Measurements from ENCODE around the gene RABAC1.
"Not testable (repeated sequence)": the region's sequence is repeated elsewhere in the genome, so short reads cannot be mapped to it uniquely, and the experiment has no call there.

The RABAC1 gene

DNA sequence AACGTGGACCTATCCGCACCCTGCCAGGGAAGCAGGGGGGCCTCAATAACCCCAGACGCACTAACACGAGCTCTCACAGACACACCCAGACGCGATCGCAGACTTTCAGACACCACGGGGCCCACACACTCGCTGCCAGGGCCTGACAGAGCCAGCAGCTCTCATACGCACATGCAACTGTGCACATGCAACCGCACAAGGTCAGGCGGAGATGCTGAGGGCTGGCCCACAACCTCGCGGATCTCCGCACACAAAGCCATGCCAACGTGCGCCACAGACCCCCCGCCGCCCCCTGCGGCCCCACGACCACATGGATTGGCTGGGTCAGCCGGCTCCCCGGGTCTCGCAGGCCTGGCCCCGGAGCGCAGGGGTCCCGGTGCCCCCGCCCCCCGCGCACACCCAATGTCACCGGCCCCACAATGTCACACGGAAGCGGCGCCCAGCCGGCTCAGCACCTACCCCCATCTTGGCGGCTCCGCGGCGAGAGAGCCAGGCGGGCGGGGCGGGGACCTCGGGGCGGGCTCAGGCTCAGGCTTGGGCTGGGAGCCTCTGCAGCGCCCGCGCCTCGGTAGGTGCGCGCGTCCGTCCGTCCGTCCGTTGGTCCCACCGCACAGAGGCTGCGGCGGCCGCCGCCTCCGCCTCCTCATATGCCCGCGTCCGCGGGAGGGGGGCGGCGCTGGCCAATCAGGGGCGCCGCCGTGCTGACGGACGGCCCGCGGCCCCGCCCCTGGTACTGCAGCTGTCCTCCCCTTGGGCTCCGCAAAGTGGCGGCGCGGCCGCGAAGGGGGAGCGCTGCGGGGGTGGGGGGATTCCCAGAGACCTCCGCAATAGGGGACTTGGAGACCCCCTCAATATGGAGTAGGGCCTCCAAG lies 34.7 kb upstream of the RABAC1 start, which contains the start of gene ATP1A3:
ATP1A3 (minus strand) TSS at position 619 of the 872 bp plus-strand sequence; CDS start at position 465, 154 bp downstream.
- no peak within 1 kb of the TSS for H3K27ac ChIP-seq
- no peak for TF ChIP-seq ZFX (IDR thresholded peaks at IDR 0.05)
- TF ChIP-seq, protein P1, sequence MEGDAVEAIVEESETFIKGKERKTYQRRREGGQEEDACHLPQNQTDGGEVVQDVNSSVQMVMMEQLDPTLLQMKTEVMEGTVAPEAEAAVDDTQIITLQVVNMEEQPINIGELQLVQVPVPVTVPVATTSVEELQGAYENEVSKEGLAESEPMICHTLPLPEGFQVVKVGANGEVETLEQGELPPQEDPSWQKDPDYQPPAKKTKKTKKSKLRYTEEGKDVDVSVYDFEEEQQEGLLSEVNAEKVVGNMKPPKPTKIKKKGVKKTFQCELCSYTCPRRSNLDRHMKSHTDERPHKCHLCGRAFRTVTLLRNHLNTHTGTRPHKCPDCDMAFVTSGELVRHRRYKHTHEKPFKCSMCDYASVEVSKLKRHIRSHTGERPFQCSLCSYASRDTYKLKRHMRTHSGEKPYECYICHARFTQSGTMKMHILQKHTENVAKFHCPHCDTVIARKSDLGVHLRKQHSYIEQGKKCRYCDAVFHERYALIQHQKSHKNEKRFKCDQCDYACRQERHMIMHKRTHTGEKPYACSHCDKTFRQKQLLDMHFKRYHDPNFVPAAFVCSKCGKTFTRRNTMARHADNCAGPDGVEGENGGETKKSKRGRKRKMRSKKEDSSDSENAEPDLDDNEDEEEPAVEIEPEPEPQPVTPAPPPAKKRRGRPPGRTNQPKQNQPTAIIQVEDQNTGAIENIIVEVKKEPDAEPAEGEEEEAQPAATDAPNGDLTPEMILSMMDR (conservative IDR thresholded peaks at IDR 0.05): no peak

- H3K27ac ChIP-seq: not testable (repeated sequence)
Measured at GRCh38 chr19:41991925-41992569, 32.9 kb upstream of the RABAC1 start.

GRCh38 chr19:41991025-41991424 lies 31.9 kb upstream of the RABAC1 start:
- H3K27ac ChIP-seq: no peak overlapping the region
- TF ChIP-seq, protein P1 (conservative IDR thresholded peaks at IDR 0.05): no peak
- no peak for TF ChIP-seq ZFX (IDR thresholded peaks at IDR 0.05)

DNA sequence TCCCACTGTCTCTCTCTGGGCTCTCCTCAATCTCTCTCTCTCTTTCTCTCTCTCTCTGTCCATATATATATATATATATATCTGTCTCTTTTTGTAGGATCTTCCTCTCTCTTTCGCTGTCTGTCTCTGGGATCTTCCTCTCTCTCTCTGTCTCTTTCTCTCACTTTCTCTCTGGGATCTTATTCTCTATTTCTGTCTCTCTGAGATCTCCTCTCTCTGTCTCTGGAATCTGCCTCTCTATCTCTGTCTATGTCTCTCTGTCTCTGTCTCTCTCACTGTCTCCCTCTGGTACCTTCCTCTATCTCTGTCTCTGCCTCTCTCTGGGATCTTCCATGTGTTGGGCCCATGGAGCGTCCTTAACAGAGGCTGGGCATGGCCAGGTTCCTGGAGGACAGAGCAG lies 31.5 kb upstream of the RABAC1 start:
- no peak overlapping the region for H3K27ac ChIP-seq
- TF ChIP-seq ZFX (IDR thresholded peaks at IDR 0.05): no peak
- TF ChIP-seq, protein P1 (conservative IDR thresholded peaks at IDR 0.05): no peak

DNA sequence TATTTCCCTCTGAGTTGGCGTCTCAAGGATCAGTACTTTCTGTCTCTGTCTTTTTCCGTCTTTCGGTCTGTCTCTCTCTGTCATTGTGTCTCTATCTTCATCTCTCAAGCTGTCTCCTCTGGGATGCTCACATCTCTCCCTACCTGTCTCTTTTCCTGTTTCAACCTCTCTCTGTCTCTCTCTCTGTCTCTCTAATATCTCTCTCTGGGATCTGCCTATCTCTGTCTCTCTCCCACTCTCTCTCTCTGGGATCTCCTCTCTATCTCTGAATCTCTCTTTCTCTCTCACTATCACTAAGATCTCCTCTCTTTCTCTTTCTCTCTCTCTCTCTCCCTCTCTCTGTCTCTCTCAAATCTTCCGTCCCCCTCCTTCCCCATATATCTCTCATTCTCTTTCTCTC lies 30.9 kb upstream of the RABAC1 start:
- TF ChIP-seq, protein P1 (conservative IDR thresholded peaks at IDR 0.05): no peak
- TF ChIP-seq ZFX (IDR thresholded peaks at IDR 0.05): no peak
- H3K27ac ChIP-seq: no peak overlapping the region

- H3K27ac ChIP-seq: no peak overlapping the region
- no peak for TF ChIP-seq ZFX (IDR thresholded peaks at IDR 0.05)
- TF ChIP-seq, protein P1 (conservative IDR thresholded peaks at IDR 0.05): no peak
Measured at GRCh38 chr19:41988947-41989346, 29.8 kb upstream of the RABAC1 start.

GRCh38 chr19:41987141-41987860 lies 28.2 kb upstream of the RABAC1 start:
- no peak for TF ChIP-seq ZFX (IDR thresholded peaks at IDR 0.05)
- TF ChIP-seq, protein P1 (conservative IDR thresholded peaks at IDR 0.05): no peak
- H3K27ac ChIP-seq: no peak overlapping the region
